Stimulated activated CD4-positive, alpha-beta T cell treated with anti-CD3 and anti-CD28 coated beads, Interleukin-2, amount 100 ng/mL, for 48 hours (primary cell): ENCODE results near the gene CSNK1G2.

Experiments used
- DNase-seq, 2 donors: peaks; one replicate each; pipeline ENCODE4 v3.0.0-alpha.2; 2020

Gene CSNK1G2

GRCh38 chr19:1920644-1921043 lies 20.3 kb upstream of the CSNK1G2 start:
- DNase-seq, result no peak

DNA sequence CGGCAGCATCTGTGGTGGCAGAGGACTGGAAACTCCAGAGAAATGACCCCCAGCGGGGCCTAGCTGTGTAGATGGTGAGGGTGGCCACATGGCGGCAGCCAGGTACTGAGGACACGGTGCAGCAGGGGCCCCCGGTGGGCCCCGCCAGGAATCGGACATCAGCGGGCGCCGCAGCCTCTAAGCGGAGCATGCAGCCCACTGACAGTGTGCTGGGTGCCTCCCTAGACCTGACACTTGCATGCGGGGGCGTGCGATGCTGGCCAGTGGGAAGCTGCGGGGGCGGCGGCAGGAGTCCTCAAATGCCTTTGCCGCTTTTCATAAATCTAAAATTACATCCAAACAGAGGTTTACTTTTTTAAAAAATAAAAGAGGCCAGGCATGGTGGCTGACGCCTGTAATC lies 19.6 kb upstream of the CSNK1G2 start:
- no peak for DNase-seq

- DNase-seq, result no peak
Measured at GRCh38 chr19:1921825-1922224, 19.1 kb upstream of the CSNK1G2 start.

GRCh38 chr19:1922803-1923202 lies 18.2 kb upstream of the CSNK1G2 start:
- DNase-seq, result no peak

DNA sequence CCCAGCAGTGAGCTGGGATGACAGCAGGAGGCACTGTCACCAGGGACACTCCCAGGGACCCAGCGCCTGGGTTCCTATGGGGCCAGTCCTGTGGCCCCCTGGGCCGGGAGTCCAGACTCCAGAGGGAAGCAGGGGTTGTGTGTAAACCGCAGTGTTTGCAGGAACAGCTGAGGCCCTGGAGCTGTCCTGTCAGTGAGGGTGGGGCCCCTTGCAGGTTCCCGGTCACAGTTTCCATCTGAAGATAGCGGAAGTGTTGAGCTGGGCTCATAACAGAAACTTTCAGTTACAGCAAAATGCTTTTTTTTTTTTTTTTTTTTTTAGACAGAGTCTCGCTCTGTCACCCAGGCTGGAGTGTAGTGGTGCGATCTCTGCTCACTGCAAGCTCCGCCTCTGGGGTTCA lies 17.7 kb upstream of the CSNK1G2 start:
- no peak for DNase-seq

GRCh38 chr19:1924320-1924961 lies 16.5 kb upstream of the CSNK1G2 start:
- no peak for DNase-seq

- DNase-seq, result no peak
Measured at GRCh38 chr19:1925544-1925943, 15.4 kb upstream of the CSNK1G2 start.

DNA sequence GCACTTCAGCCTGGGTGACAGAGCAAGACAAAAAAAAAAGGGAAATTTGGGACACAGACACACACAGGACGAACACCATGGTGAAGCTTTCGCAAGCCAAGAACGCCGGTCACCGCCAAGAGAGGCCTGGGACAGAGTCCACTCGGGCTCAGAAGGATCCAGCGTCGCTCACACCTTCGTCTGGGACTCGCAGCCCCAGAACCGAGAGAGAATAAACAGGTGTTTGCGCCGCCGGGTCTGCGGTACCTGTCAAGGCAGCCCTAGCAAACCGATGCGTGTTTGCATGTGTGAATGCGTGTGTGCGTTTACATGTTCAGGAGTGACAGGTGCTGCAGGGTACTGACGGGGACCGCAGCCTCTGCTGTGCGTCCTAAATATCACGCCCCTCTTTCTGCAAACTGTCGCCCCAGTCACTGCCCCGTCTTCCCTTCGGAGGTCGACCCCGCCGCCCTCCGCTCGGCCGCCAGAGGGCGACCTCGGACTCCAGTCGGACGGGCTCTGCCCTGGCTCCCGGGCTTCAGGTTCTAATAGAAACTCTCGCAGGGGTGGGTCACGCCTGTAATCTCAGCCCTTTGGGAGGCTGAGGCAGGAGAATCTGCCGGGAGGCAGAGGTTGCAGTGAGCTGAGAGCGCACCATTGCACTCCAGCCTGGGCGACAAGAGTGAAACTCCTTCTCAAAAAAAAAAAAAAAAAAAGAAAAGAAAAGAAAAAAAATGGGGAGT lies 11.8 kb upstream of the CSNK1G2 start:
- peak; percentile 84 to 90 for DNase-seq

DNA sequence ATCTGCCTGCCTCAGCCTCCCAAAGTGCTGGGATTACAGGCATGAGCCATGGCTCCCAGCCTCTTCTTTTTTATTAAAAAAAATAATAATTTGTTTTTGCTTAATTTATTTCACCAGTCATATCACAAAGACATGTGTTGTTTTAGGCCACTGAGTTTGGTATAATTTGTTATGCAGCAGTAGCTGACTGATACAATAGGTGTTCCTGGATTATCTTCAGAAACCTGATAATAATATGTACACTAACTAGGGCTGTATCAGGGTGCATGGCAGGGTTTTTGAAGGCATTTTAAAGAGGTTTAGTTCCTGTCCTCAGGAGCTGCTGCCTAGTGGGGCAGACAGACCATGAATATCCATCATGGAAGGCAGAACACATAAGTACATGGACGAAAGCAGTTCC lies 9.5 kb upstream of the CSNK1G2 start:
- DNase-seq, result no peak

DNA sequence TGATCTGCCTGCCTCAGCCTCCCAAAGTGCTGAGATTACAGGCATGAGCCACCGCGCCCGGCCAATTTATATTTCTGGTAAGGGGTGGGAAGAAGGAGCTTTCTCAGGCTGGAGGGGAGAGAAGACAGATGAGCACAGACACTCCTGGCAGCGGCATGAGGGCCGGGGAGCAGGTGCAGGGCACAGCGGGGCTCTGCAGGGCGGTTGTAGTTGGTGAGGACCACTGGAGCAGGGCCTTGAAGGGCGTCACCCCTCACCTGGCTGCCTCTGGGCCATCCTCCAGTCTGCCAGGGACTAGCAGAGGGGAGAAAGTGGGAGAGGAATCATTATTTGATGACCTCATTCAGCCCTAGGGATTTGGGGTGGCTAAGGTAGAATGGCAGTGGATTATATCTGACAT lies 8.6 kb upstream of the CSNK1G2 start:
- no peak for DNase-seq

DNA sequence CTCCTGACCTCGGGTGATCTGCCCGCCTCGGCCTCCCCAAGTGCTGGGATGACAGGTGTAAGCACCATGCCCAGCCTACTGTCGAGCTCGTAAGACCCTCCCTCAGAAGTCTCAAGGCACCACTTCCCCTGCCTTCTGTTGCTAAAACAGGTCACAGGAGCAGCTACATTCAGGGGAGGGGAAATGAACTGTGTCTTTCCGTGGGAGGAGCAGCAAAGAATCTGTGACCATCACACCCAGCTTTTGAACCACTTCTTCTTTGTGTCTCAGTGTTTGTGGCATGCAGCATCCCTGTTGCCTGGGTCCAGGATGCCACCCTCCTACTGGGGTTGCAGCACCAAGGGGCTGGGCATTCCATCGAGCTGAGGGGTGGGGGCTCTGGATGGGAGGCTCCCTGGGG lies 7.7 kb upstream of the CSNK1G2 start:
- DNase-seq, result no peak

DNA sequence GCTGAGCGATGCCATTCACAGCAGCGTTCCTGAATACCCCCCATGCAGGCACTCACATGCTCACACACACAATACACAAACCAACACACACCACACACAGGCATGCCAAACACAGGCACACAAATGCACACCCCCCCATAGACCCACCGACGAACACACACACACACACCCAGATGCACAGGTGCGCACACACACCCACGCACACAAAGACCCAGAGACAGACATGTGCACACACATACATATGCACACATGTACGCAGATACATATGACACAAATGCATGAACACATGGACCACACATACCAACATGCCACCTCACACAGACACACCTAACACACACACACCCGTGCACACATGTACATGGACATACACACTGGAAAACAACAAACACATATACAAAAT lies 7.0 kb upstream of the CSNK1G2 start:
- no peak for DNase-seq

- no peak for DNase-seq
Measured at GRCh38 chr19:1935484-1936208, 5.3 kb upstream of the CSNK1G2 start.

DNA sequence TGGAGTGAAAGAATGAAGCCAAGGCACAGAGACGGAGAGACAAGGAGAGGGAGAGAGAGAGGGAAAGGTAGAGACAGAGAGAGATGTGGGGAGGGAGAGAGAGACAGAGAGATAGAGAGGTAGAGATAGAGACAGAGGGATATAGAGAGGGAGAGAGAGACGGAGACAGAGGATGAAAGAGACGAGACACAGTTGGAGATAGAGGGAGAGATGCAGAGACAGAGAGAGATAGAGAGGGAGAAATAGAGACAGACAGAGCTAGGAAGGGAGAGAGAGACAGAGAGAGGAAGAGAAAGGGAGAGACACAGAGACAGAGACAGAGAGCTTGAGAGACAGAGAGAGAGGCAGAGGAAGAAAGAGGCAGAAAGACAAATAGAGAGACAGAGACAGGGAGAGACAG lies 4.5 kb upstream of the CSNK1G2 start:
- DNase-seq, result no peak

- DNase-seq, result no peak
Measured at GRCh38 chr19:1936916-1937610, 3.9 kb upstream of the CSNK1G2 start.

DNA sequence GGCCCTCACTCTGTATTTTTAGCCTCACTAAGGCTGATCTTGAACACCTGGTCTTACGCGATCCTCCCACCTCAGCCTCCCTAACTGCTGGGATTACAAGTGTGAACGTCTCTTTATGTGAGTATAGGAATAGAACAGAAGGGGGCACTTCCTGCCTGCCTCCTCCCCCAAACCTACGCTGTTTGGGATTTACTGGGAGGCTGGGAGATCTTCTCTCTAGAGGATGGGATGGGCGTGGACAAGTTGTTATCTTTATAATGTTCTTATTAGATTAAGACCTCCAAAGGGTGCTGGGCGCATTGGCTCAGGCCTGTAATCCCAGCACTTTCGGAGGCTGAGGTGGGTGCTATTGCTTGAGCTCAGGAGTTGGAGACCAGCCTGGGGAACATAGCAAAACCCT lies 2.9 kb upstream of the CSNK1G2 start:
- DNase-seq, result no peak

- DNase-seq, result peak; percentile 57 to 63
Measured at GRCh38 chr19:1942078-1942933, 1.3 kb downstream of the CSNK1G2 start.

GRCh38 chr19:1942934-1943555 lies 2.1 kb downstream of the CSNK1G2 start:
- DNase-seq, result no peak

GRCh38 chr19:1943661-1944087 lies 2.7 kb downstream of the CSNK1G2 start:
- DNase-seq, result no peak

DNA sequence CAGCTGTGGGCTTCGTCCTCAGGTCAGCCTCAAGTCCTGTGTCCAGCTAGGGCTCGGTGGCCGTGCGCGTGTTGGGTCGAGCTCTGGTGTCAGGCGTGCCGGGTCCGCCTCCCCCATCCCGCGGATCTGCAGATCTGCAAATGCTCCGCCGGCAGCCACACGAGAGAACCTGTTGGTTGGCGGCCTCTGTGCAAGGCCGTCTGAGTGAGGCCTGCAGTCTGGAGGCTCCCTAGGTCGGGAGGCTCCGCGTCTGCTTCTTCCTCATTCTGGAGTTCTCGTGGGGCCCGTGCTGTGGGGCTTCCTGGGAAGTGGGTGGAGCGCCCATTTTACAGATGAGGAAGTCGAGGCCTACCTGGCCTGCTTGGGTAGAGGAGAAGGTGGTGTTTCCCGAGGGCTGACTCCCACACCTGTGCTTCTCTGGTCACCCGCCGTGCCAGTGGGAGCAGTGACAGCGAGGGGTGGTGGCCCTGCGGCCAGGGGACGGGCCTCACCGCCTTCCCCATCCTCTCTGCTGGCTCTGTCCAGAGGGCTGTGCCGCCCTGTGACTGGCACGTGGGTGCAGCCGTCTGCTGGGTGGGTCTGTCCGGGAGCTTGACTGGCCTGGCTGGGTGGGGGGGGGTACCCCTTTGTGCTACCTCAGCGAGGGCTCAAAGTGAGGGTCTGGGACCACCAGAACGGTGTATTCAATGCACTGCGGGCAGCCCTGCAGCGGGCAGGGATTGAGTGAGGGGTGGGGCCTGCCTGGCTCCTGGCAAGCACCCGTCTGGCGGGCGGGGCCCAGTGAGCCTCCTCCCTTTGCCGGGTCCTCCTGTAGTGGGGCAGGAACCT lies 3.3 kb downstream of the CSNK1G2 start:
- DNase-seq, result no peak

DNA sequence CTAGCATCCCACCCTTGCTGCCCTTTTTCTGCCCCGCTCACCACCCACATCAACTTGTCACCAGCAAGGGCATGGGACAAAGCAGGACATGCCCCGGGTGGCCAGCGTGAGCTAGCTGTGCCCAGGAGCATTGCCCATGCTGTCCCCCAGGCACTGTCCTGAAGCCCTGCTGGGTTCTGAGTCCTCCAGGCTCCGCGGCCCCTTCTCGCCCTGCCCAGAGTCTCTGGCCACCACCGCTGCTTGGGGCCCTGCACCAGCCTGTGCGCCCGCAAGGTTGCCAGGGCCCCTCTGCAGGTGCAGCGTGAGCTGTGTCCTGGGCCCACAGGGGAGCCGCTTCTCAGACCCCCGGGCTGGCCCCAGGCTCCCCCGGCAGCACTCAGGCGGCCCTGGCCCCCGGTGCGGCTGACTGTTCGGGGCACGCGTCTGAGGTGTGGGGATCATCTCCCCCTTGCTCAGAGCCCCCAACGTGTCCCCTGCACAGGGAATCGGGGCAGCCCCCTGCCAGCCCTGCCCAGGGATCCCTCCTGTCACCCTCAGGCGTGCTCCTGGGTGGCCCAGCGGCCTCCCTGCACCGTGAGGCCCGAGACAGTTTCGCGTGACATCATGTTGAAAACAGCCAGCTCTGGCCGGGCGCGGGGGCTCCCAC lies 4.1 kb downstream of the CSNK1G2 start:
- no peak for DNase-seq
